Measurements from ENCODE around the gene PAWR.

The PAWR gene

DNA sequence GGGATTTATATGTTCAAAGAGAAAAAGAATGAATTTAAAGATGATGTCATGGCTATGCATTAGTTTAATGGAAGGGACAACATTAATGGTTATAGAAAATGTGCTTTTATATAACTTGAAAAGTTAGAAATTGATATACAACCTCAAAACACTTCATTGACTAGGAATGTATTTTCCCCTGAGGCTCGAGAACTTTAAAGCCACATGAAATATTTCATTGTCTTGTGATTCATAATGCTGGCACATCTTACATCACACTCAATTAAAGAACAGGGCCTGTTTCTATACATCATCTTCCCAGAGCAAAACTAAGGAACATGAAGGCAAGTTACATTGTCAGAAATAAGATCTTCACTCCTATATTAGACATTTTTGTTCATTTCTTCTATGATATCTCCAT, 35.2 kb upstream of the PAWR start:
- Histone ChIP-seq H3K27ac (ENCODE audit: low read depth, low read length) (no peak overlapping the region), H3K4me1 (ENCODE audit: control insufficient read depth, low read length) (no peaks in the 10 kb centered on the region), H3K4me2 (ENCODE audit: low read length) (no peak overlapping the region), H4K20me1 (ENCODE audit: control insufficient read depth, insufficient read depth, low read depth, low read length) (no peaks in the 10 kb centered on the region), H3K4me3 (ENCODE audit: low read length) (no peak overlapping the region), H3K9me2 (replicated peaks; ENCODE audit: control insufficient read depth, low read length) (no peaks in the 10 kb centered on the region), H3K79me2 (ENCODE audit: control insufficient read depth, low read length) (no peaks in the 10 kb centered on the region), H3K27me3 (ENCODE audit: control insufficient read depth, low read length) (peaks cover 7% of the 10 kb centered on the region), H3K9me3 (ENCODE audit: control insufficient read depth, insufficient read depth, low read length) (no peaks in the 10 kb centered on the region), H3K36me3 (ENCODE audit: control insufficient read depth, low read length) (no peaks in the 10 kb centered on the region), H3F3A (ENCODE audit: control insufficient read depth, insufficient read depth) (no peaks in the 10 kb centered on the region)
- no peak for TF ChIP-seq EZH2phosphoT487 (IDR thresholded peaks at IDR 0.05; ENCODE audit: borderline replicate concordance, low read length)
- TF ChIP-seq, protein P1, sequence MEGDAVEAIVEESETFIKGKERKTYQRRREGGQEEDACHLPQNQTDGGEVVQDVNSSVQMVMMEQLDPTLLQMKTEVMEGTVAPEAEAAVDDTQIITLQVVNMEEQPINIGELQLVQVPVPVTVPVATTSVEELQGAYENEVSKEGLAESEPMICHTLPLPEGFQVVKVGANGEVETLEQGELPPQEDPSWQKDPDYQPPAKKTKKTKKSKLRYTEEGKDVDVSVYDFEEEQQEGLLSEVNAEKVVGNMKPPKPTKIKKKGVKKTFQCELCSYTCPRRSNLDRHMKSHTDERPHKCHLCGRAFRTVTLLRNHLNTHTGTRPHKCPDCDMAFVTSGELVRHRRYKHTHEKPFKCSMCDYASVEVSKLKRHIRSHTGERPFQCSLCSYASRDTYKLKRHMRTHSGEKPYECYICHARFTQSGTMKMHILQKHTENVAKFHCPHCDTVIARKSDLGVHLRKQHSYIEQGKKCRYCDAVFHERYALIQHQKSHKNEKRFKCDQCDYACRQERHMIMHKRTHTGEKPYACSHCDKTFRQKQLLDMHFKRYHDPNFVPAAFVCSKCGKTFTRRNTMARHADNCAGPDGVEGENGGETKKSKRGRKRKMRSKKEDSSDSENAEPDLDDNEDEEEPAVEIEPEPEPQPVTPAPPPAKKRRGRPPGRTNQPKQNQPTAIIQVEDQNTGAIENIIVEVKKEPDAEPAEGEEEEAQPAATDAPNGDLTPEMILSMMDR (IDR thresholded peaks at IDR 0.05; ENCODE audit: low read depth, low read length, poor library complexity, severe bottlenecking) = no peak

DNA sequence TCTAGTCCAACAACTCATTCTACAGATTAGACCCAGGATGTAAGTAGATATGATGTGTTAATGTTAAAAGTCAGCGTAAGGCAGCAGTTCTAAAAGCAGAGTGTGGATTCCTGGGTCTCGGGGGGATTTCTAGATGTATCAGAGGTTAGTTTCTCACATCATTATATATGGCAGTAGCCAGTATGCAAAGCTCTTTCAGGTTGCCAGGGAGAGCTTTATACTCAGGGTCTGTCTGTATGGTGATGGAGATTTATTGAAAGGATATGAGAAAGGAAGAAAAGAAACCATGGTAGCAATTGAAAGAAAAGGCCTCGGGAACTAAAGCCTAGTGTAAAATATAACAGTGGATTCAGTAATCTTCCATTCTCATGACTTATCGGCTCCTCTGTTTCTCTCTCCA, 26.2 kb upstream of the PAWR start:
- no peaks in the 10 kb centered on the region for H3K4me1 ChIP-seq (ENCODE audit: control insufficient read depth, low read length)
- no peaks in the 10 kb centered on the region for H3K9me2 ChIP-seq (replicated peaks; ENCODE audit: control insufficient read depth, low read length)
- no peak overlapping the region for H3K4me2 ChIP-seq (ENCODE audit: low read length)
- TF ChIP-seq, protein P1 (IDR thresholded peaks at IDR 0.05; ENCODE audit: low read depth, low read length, poor library complexity, severe bottlenecking) = no peak
- no peaks in the 10 kb centered on the region for H4K20me1 ChIP-seq (ENCODE audit: control insufficient read depth, insufficient read depth, low read depth, low read length)
- H3F3A ChIP-seq (ENCODE audit: control insufficient read depth, insufficient read depth) = no peaks in the 10 kb centered on the region
- H3K36me3 ChIP-seq (ENCODE audit: control insufficient read depth, low read length) = no peaks in the 10 kb centered on the region
- H3K27ac ChIP-seq (ENCODE audit: low read depth, low read length) = no peak overlapping the region
- H3K9me3 ChIP-seq (ENCODE audit: control insufficient read depth, insufficient read depth, low read length) = no peaks in the 10 kb centered on the region
- no peaks in the 10 kb centered on the region for H3K79me2 ChIP-seq (ENCODE audit: control insufficient read depth, low read length)
- no peak overlapping the region for H3K4me3 ChIP-seq (ENCODE audit: low read length)
- H3K27me3 ChIP-seq (ENCODE audit: control insufficient read depth, low read length) = no peaks in the 10 kb centered on the region

DNA sequence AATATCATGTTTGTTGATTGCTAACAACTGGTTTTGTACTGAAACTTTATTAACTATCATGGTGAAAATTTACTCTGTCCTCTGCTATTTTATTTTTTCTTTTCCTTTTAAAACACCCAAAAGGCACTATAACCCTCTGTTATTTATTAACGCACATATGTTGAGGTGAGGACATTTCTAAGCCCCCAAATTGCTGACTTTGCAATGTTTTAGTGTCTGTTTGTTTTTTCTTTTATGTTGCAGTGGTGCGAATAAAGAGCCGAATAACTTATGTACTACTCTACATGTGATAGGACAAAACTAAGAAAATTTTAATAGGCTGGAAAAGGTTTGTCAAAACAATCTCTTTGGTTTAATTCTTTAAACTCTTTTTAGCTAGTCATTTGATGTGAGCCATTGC, 24.5 kb upstream of the PAWR start:
- no peaks in the 10 kb centered on the region for H3K27me3 ChIP-seq (ENCODE audit: control insufficient read depth, low read length)
- H3K4me3 ChIP-seq (ENCODE audit: low read length) = no peak overlapping the region
- H3K9me3 ChIP-seq (ENCODE audit: control insufficient read depth, insufficient read depth, low read length) = no peaks in the 10 kb centered on the region
- no peak for TF ChIP-seq EZH2phosphoT487 (IDR thresholded peaks at IDR 0.05; ENCODE audit: borderline replicate concordance, low read length)
- TF ChIP-seq, protein P1 (IDR thresholded peaks at IDR 0.05; ENCODE audit: low read depth, low read length, poor library complexity, severe bottlenecking) = no peak
- H3K79me2 ChIP-seq (ENCODE audit: control insufficient read depth, low read length) = no peaks in the 10 kb centered on the region
- H3K36me3 ChIP-seq (ENCODE audit: control insufficient read depth, low read length) = no peaks in the 10 kb centered on the region
- no peak overlapping the region for H3K27ac ChIP-seq (ENCODE audit: low read depth, low read length)
- no peaks in the 10 kb centered on the region for H3K4me1 ChIP-seq (ENCODE audit: control insufficient read depth, low read length)
- H4K20me1 ChIP-seq (ENCODE audit: control insufficient read depth, insufficient read depth, low read depth, low read length) = no peaks in the 10 kb centered on the region
- H3K4me2 ChIP-seq (ENCODE audit: low read length) = no peak overlapping the region
- H3K9me2 ChIP-seq (replicated peaks; ENCODE audit: control insufficient read depth, low read length) = no peaks in the 10 kb centered on the region
- no peaks in the 10 kb centered on the region for H3F3A ChIP-seq (ENCODE audit: control insufficient read depth, insufficient read depth)

Measured in DOHH2 (cell line).